ENCODE results near the gene HOGA1.

The HOGA1 gene

GRCh38 chr10:97650726-97651125 lies 66.5 kb downstream of the HOGA1 start:
- no peak for DNase-seq

DNA sequence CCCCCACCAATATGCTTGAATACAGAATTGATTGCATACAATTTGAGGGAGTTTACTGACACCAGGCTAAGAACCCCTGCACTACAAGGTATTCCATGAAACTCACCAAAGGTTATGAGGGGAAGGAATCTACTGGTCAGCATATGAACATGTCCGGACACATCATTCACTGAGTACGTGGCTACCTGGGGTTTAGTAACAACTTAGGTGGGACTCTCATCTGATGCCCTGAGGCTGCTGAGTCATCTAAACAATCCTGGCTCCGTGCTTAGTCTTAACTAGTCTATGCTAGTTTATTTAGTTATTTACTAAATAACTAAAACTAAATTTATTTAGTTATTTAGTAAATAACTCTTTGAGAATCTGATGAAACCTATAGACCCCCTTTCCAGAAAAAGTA lies 67.6 kb downstream of the HOGA1 start:
- DNase-seq = no peak

DNA sequence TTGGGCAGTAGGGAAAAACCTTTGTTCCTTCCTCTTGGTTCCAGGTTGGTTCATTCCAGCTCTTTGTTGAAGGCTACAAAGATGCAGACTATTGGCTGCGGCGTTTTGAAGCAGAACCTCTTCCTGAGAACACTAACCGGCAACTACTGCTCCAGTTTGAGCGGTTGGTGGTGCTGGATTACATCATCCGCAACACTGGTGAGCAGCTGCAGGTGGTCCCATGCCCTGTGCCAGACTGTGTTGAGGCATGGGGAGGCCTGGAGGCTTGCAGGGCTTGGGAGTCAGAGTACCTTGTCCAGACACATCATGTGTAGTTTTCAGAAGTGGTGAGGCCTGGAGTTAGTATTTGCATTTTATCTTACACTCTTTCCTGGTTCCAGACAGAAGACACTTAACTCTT lies 72.6 kb downstream of the HOGA1 start:
- DNase-seq = no peak

DNA sequence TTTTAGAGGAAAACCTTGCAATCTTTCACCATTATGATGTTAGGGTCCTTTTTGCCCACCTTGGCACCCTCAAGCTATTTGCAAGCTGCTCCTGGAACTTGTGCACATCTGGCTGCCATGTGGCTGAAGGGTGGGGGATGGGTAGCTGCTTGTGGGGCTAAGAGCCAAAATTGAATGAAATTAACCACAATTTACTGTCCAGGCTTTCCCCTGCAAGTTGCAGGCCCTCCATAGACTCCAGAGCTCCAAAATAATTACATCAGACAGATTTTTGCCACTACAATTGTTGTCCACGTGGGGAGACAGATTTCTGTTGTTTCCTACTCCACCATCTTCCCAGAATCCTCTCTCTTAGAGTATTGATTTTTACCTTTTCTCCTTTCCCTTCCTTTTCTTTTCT lies 75.4 kb downstream of the HOGA1 start:
- DNase-seq = no peak

Measured in T-helper 2 cell (primary cell).